Measurements from ENCODE around the gene CD81.
"Not testable (repeated sequence)": the region's sequence is repeated elsewhere in the genome, so short reads cannot be mapped to it uniquely, and the experiment has no call there.

The CD81 gene

GRCh38 chr11:2363577-2364370, 13.3 kb upstream of the CD81 start:
- in situ Hi-C loops (cut with MboI; ENCODE audit: low sequenced_read_pairs, unreplicated experiment): no loop called here
- TF ChIP-seq CTCF (IDR thresholded peaks at IDR 0.05; ENCODE audit: borderline replicate concordance, control extremely low read depth, extremely low read depth, insufficient read depth, missing control alignments): no peak
- DNase-seq (ENCODE audit: low spot score): no peak

GRCh38 chr11:2364386-2364785, 12.7 kb upstream of the CD81 start:
- DNase-seq (ENCODE audit: low spot score): not testable (repeated sequence)

GRCh38 chr11:2365571-2366210, 11.4 kb upstream of the CD81 start:
- no peak for TF ChIP-seq CTCF (IDR thresholded peaks at IDR 0.05; ENCODE audit: borderline replicate concordance, control extremely low read depth, extremely low read depth, insufficient read depth, missing control alignments)
- DNase-seq (ENCODE audit: low spot score): no peak
- in situ Hi-C loops (cut with MboI; ENCODE audit: low sequenced_read_pairs, unreplicated experiment): no loop called here

More at GRCh38 chr11:2364386-2364785, 12.7 kb upstream of the CD81 start:
- in situ Hi-C loops (cut with MboI; ENCODE audit: low sequenced_read_pairs, unreplicated experiment): not testable (repeated sequence)

GRCh38 chr11:2366276-2366675, 10.8 kb upstream of the CD81 start:
- no peak for TF ChIP-seq CTCF (IDR thresholded peaks at IDR 0.05; ENCODE audit: borderline replicate concordance, control extremely low read depth, extremely low read depth, insufficient read depth, missing control alignments)
- DNase-seq (ENCODE audit: low spot score): no peak
- in situ Hi-C loops (cut with MboI; ENCODE audit: low sequenced_read_pairs, unreplicated experiment): no loop called here

- in situ Hi-C loops (cut with MboI; ENCODE audit: low sequenced_read_pairs, unreplicated experiment): no loop called here
- no peak for DNase-seq (ENCODE audit: low spot score)
- TF ChIP-seq CTCF (IDR thresholded peaks at IDR 0.05; ENCODE audit: borderline replicate concordance, control extremely low read depth, extremely low read depth, insufficient read depth, missing control alignments): no peak
These were observed 10.4 kb upstream of the CD81 start for GRCh38 chr11:2366733-2367132.

- in situ Hi-C loops (cut with MboI; ENCODE audit: low sequenced_read_pairs, unreplicated experiment): no loop called here
- no peak for DNase-seq (ENCODE audit: low spot score)
- TF ChIP-seq CTCF (IDR thresholded peaks at IDR 0.05; ENCODE audit: borderline replicate concordance, control extremely low read depth, extremely low read depth, insufficient read depth, missing control alignments): no peak
These were observed 9.6 kb upstream of the CD81 start for GRCh38 chr11:2367266-2368160.

All from GM13976 (cell line).